ENCODE measurements around the gene TRIM23. TPM values are rescaled to one million over a fixed set of nuclear protein-coding genes. Genes with fewer than 3 reads are reported as not detected.

The TRIM23 gene
- total RNA-seq, 4 donors from 2014 or later = 6.7 to 13.5 (median 9.3) TPM

DNA sequence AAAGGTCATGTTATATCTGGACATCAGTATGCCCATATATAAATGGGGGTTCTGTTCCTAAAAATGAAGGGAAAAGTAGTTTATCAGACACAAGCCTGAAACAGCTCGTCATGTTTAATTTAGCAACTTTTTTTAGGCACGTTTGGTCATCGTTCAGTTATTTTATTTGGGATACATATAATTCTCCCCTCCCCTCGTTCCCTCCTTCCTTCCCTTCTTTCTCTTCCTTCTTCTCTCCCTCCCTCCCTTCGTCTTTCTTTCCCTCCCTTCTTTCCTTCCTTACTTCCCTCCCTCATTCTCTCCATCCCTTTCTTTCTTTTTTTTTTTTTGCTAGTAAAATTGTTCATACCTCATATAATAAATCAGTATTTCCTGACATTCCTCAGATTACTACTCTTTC is 57.6 kb downstream of the TRIM23 start:
- peaks cover 15% of the 10 kb centered on the region for H3K36me3 ChIP-seq
- no peaks in the 10 kb centered on the region for H3K9me3 ChIP-seq
- DNase-seq (ENCODE audit: low spot score in 2 of 2) = no peak
- H3K4me1 ChIP-seq = peaks cover 25% of the 10 kb centered on the region
- no peak overlapping the region for H3K27ac ChIP-seq
- H3K4me3 ChIP-seq = no peak overlapping the region
- no peaks in the 10 kb centered on the region for H3K27me3 ChIP-seq
- WGBS = 79% methylated on average over 5 of the region's 5 CpGs
- TF ChIP-seq, protein P1, sequence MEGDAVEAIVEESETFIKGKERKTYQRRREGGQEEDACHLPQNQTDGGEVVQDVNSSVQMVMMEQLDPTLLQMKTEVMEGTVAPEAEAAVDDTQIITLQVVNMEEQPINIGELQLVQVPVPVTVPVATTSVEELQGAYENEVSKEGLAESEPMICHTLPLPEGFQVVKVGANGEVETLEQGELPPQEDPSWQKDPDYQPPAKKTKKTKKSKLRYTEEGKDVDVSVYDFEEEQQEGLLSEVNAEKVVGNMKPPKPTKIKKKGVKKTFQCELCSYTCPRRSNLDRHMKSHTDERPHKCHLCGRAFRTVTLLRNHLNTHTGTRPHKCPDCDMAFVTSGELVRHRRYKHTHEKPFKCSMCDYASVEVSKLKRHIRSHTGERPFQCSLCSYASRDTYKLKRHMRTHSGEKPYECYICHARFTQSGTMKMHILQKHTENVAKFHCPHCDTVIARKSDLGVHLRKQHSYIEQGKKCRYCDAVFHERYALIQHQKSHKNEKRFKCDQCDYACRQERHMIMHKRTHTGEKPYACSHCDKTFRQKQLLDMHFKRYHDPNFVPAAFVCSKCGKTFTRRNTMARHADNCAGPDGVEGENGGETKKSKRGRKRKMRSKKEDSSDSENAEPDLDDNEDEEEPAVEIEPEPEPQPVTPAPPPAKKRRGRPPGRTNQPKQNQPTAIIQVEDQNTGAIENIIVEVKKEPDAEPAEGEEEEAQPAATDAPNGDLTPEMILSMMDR (IDR thresholded peaks at IDR 0.05) = no peak
- TF ChIP-seq POLR2A (IDR thresholded peaks at IDR 0.05) = no peak
- no peak for TF ChIP-seq EP300 (IDR thresholded peaks at IDR 0.05)

DNA sequence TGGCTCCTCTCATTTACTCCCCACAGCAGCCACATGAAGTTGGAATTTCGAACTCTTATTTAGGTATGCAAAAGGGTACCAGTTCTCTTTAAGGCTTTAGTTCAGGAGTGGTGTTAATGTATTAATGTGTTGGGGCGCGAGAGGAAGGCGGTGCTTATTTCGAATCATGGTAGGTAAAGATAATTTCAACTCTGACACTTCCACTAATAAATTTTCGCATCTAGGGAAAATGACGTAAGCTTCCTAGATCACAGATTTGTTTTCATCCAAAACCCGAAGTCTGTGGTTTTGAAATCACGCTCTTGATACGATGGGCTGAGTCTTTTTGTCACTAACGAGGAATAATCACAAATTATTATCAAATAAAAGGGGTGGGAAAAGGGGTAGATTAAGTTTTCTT is 60.4 kb downstream of the TRIM23 start:
- Histone ChIP-seq H3K4me1 (peaks cover 25% of the 10 kb centered on the region), H3K27ac (peak overlapping the region; percentile 92), H3K4me3 (peak overlapping the region; percentile 88), H3K27me3 (no peaks in the 10 kb centered on the region), H3K36me3 (peaks cover 6% of the 10 kb centered on the region), H3K9me3 (no peaks in the 10 kb centered on the region)
- 5% methylated on average over 11 of the region's 11 CpGs for WGBS
- DNase-seq (ENCODE audit: low spot score in 2 of 2) = no peak
- TF ChIP-seq EP300 (IDR thresholded peaks at IDR 0.05) = no peak
- no peak for TF ChIP-seq POLR2AphosphoS5 (IDR thresholded peaks at IDR 0.05)
- TF ChIP-seq, protein P1 (IDR thresholded peaks at IDR 0.05) = no peak
- TF ChIP-seq POLR2A (IDR thresholded peaks at IDR 0.05) = no peak

DNA sequence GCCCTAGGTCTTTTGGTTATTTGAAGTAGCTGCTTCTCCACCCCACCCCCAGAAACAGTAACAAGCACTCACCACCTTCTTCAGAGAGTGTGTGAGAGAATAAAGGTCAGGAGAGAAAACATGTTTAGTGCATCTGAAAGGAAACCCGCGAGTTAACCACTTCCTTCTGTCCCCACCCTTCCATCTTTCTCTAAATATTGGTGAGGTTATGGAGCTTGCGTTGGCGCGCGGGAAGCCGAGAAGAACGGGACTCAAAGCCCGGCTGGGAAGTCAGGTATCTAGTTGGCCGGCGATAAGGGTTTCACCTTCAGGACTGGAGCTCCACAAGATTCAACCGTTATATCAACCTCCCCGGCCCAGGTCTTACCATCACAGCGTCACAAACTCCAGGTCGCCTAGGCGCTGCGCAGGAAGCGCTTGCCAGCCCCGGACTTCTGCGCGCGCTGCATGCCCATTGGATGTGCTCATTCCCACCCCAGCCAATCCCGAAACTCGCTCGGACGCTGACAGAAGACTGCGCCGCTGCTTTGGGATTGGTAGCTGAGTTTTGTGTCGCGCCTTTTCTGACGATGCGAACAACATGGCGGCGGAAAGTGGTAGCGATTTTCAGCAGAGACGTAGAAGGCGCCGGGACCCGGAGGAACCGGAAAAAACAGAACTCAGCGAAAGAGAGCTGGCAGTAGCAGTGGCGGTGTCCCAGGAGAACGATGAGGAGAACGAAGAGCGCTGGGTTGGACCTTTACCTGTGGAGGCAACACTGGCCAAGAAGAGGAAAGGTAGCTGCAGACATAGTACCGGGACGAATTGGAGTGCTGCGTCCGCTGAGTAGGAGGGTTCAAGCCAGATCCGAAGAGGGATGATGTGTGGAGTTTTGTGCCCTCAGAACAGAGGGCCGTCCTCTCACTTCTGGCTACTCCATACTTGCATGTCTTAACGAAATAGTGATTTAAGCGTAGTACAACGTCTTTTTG is 61.1 kb downstream of the TRIM23 start, which contains the start of the genes CENPK and PPWD1:
Gene CENPK (minus strand): TSS at position 438 of the 971 bp plus-strand sequence. CDS start 8,261 bp downstream, outside the sequence.
Gene PPWD1 (plus strand): TSS at position 566 of the 971 bp plus-strand sequence. CDS start 15 bp downstream, at position 581.
- peak within 1 kb of the TSS; percentile 88 for H3K4me3 ChIP-seq
- TF ChIP-seq, protein P1 (IDR thresholded peaks at IDR 0.05) = no peak
- peak in 1 of 2 donors; percentile 34 for TF ChIP-seq POLR2A (IDR thresholded peaks at IDR 0.05)
- peak in 1 of 3 donors; percentile 82 for TF ChIP-seq POLR2AphosphoS5 (IDR thresholded peaks at IDR 0.05)
- no peak for TF ChIP-seq EP300 (IDR thresholded peaks at IDR 0.05)
- no peaks in the 10 kb centered on the region for H3K27me3 ChIP-seq
- H3K27ac ChIP-seq = peak within 1 kb of the TSS; percentile 92
- H3K9me3 ChIP-seq = no peaks in the 10 kb centered on the region
- under 1% methylated on average over 54 of the region's 54 CpGs for WGBS
- peaks cover 5% of the 10 kb centered on the region for H3K36me3 ChIP-seq
- DNase-seq (ENCODE audit: low spot score in 2 of 2) = peak; percentile 96 to 97
- peaks cover 25% of the 10 kb centered on the region for H3K4me1 ChIP-seq

GRCh38 chr5:65556718-65557117 is 67.4 kb downstream of the TRIM23 start:
- TF ChIP-seq EP300 (IDR thresholded peaks at IDR 0.05) (no peak), POLR2AphosphoS5 (IDR thresholded peaks at IDR 0.05) (no peak), POLR2A (IDR thresholded peaks at IDR 0.05) (no peak)
- TF ChIP-seq, protein P1 (IDR thresholded peaks at IDR 0.05) = no peak
- no peaks in the 10 kb centered on the region for H3K4me1 ChIP-seq
- WGBS = 92% methylated on average over 3 of the region's 3 CpGs
- no peaks in the 10 kb centered on the region for H3K36me3 ChIP-seq
- no peak overlapping the region for H3K4me3 ChIP-seq
- no peak for DNase-seq (ENCODE audit: low spot score in 2 of 2)
- H3K9me3 ChIP-seq = no peaks in the 10 kb centered on the region
- no peaks in the 10 kb centered on the region for H3K27me3 ChIP-seq
- H3K27ac ChIP-seq = no peak overlapping the region

DNA sequence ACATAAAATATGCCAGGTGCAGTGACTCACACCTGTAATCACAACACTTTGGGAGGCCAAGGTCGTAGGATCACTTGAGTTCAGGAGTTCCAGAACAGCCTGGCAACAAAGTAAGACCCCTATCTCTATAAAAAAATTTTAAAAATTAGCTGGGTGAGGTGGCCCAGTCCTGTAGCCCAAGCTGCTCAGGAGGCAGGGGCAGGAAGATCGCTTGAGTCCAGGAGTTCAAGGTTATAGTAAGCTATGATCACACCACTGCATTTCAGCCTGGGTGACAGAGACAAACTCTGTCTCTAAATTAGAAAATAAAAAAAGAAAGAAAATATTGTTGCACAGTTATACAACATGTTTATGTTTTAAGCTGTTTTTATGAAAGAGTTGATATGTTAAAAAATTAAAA is 68.0 kb downstream of the TRIM23 start:
- no peaks in the 10 kb centered on the region for H3K4me1 ChIP-seq
- TF ChIP-seq EP300 (IDR thresholded peaks at IDR 0.05) (no peak), POLR2A (IDR thresholded peaks at IDR 0.05) (no peak), POLR2AphosphoS5 (IDR thresholded peaks at IDR 0.05) (no peak)
- TF ChIP-seq, protein P1 (IDR thresholded peaks at IDR 0.05) = no peak
- no peaks in the 10 kb centered on the region for H3K36me3 ChIP-seq
- no peak for DNase-seq (ENCODE audit: low spot score in 2 of 2)
- H3K9me3 ChIP-seq = no peaks in the 10 kb centered on the region
- no peaks in the 10 kb centered on the region for H3K27me3 ChIP-seq
- 88% methylated on average over 2 of the region's 2 CpGs for WGBS
- no peak overlapping the region for H3K4me3 ChIP-seq
- H3K27ac ChIP-seq = no peak overlapping the region

All from suprapubic skin (tissue), 4 donors.